ENCODE results near the gene LGR5.

GRCh38 chr12:71477609-71478008, 38.0 kb downstream of the LGR5 start:
- TF ChIP-seq CTCF (IDR thresholded peaks at IDR 0.05 in 8 of 11, conservative IDR thresholded peaks at IDR 0.05 in 3 of 11), result no peak
- no peak for TF ChIP-seq POLR2A (IDR thresholded peaks at IDR 0.05)
- no peak for TF ChIP-seq POLR2AphosphoS5 (IDR thresholded peaks at IDR 0.05)

Data from spleen (tissue), 7 donors.